ENCODE measurements around the gene SEPTIN1. TPM values are rescaled to one million over a fixed set of nuclear protein-coding genes. Genes with fewer than 3 reads are reported as not detected.

The SEPTIN1 gene
- polyA plus RNA-seq, 1 experiment = not detected

DNA sequence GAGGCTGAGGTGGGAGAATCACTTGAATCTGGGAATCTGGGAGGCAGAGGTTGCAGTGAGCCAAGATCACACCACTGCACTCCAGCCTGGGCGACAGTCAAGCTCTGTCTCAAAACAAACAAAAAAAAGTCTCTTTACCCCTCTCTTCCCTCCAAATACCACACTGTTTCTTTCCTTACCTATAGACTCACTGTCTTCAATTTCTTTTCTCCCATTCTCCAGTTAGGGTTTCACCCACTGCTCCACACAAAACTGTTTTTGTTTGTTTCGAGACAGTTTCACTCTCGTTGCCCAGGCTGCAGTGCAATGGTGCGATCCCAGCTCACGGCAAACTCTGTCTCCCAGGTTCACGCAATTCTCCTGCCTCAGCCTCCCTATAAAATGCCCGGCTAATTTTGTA is 21.2 kb downstream of the SEPTIN1 start:
- POLR2A ChIA-PET = no interaction called here
- TF ChIP-seq, protein P1, sequence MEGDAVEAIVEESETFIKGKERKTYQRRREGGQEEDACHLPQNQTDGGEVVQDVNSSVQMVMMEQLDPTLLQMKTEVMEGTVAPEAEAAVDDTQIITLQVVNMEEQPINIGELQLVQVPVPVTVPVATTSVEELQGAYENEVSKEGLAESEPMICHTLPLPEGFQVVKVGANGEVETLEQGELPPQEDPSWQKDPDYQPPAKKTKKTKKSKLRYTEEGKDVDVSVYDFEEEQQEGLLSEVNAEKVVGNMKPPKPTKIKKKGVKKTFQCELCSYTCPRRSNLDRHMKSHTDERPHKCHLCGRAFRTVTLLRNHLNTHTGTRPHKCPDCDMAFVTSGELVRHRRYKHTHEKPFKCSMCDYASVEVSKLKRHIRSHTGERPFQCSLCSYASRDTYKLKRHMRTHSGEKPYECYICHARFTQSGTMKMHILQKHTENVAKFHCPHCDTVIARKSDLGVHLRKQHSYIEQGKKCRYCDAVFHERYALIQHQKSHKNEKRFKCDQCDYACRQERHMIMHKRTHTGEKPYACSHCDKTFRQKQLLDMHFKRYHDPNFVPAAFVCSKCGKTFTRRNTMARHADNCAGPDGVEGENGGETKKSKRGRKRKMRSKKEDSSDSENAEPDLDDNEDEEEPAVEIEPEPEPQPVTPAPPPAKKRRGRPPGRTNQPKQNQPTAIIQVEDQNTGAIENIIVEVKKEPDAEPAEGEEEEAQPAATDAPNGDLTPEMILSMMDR (IDR thresholded peaks at IDR 0.05; ENCODE audit: low read depth, low read length) = no peak
- no peak overlapping the region for H3K4me3 ChIP-seq (ENCODE audit: low read depth, low read length)
- H3K27me3 ChIP-seq (ENCODE audit: control insufficient read depth, insufficient read depth, low read length) = no peaks in the 10 kb centered on the region
- CTCF ChIA-PET = no interaction called here
- no peaks in the 10 kb centered on the region for H3K9me3 ChIP-seq (ENCODE audit: control insufficient read depth, insufficient read depth, low read length)
- H3K27ac ChIP-seq (ENCODE audit: low read depth, low read length) = no peak overlapping the region
- DNase-seq (ENCODE audit: low read depth, low spot score) = no peak

DNA sequence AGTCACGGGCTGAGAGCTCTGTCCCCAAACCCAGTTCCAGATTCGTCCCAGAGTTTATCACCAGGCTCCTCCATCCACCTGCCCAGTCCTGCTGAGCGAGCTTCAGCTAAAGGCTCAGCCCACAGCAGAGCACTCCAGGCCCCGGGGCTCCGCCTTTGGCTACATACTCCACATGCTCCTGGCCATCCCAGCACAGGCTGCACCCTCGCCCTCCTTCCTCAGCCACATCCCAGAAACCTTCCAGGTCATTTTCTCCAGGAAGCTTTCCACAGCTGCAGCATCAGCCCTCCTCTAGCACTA is 22.5 kb downstream of the SEPTIN1 start:
- no peak for DNase-seq (ENCODE audit: low read depth, low spot score)
- CTCF ChIA-PET = no interaction called here

DNA sequence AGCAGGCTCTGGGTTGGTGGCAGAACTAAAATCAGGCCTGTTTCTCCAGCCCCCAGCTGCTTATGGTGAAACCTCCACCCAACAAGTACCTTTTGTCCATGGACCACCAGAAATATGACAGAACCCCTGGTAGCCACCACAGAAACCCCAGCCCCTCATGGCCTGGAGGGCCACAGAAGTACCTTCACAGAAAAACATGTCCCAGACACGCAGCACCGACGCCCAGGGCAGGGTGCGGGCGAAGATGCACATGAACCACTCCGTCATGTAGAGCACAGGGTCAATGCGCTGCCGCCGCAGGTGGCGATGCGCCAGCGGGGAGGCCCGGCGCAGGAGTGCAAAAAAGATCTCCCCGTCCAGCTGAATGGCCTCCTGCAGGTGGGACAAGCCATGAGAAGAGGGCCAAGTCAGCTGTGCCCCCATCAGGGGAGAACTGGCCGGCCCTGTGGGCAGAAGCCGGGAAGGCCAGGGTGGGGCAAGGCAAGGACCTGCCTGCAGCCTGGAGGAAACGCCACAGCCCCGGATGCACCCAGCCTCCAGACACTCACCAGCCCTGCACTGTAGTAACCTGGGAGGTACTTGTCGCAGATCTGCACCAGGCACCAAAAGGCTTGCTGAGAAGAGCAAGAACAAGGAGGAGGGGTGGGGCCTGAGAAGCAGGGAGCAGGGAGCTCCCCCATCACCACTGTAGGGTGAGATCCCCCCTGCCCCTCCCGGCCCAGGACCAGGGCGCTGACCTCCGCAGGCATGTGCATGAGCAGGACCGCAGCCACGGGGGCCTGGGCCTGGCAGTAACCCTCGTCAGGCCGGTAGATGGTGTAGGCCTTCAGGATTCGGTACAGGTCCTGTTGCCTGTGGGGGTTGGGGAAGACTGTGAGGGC is 23.1 kb downstream of the SEPTIN1 start:
- Histone ChIP-seq H3K4me3 (ENCODE audit: low read depth, low read length) (no peak overlapping the region), H3K27me3 (ENCODE audit: control insufficient read depth, insufficient read depth, low read length) (no peaks in the 10 kb centered on the region), H3K27ac (ENCODE audit: low read depth, low read length) (no peak overlapping the region), H3K9me3 (ENCODE audit: control insufficient read depth, insufficient read depth, low read length) (no peaks in the 10 kb centered on the region; the same call in 1 of the 2 replicates)
- POLR2A ChIA-PET = interaction anchor here (0.5 kb wide), 1 partner anchor 24 kb away, joined by 3 read pairs; no protein-coding TSS in a partner anchor
- DNase-seq (ENCODE audit: low read depth, low spot score) = no peak
- TF ChIP-seq, protein P1 (IDR thresholded peaks at IDR 0.05; ENCODE audit: low read depth, low read length) = no peak
- CTCF ChIA-PET = no interaction called here

More for the DNA sequence above, 22.5 kb downstream of the SEPTIN1 start:
- H3K27ac ChIP-seq (ENCODE audit: low read depth, low read length) = no peak overlapping the region
- POLR2A ChIA-PET = interaction anchor here (0.5 kb wide), 1 partner anchor 24 kb away, joined by 3 read pairs; no protein-coding TSS in a partner anchor
- no peaks in the 10 kb centered on the region; the same call in 1 of the 2 replicates for H3K9me3 ChIP-seq (ENCODE audit: control insufficient read depth, insufficient read depth, low read length)
- TF ChIP-seq, protein P1 (IDR thresholded peaks at IDR 0.05; ENCODE audit: low read depth, low read length) = no peak
- no peak overlapping the region for H3K4me3 ChIP-seq (ENCODE audit: low read depth, low read length)
- no peaks in the 10 kb centered on the region for H3K27me3 ChIP-seq (ENCODE audit: control insufficient read depth, insufficient read depth, low read length)

DNA sequence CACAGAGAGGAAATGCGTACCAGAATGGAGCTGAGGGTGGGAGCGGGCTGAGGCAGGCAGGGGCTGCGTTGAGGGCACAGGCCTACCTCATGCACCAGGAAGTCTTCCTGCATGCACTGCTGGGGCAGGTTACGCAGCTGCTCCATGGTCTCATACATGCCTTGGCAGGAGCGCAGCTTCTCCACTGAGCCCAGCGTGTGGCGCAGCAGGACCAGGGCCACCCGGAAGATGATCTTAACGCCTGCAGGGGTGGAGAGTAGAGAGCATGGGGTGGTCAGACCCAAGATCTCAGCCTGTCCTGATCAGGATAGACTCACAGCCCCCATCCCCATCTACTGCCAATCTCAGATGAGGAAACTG is 23.8 kb downstream of the SEPTIN1 start:
- ChIA-PET POLR2A (no interaction called here), CTCF (no interaction called here)
- no peaks in the 10 kb centered on the region; the same call in 1 of the 2 replicates for H3K9me3 ChIP-seq (ENCODE audit: control insufficient read depth, insufficient read depth, low read length)
- TF ChIP-seq, protein P1 (IDR thresholded peaks at IDR 0.05; ENCODE audit: low read depth, low read length) = no peak
- DNase-seq (ENCODE audit: low read depth, low spot score) = no peak
- H3K27ac ChIP-seq (ENCODE audit: low read depth, low read length) = no peak overlapping the region
- H3K27me3 ChIP-seq (ENCODE audit: control insufficient read depth, insufficient read depth, low read length) = no peaks in the 10 kb centered on the region
- no peak overlapping the region for H3K4me3 ChIP-seq (ENCODE audit: low read depth, low read length)

DNA sequence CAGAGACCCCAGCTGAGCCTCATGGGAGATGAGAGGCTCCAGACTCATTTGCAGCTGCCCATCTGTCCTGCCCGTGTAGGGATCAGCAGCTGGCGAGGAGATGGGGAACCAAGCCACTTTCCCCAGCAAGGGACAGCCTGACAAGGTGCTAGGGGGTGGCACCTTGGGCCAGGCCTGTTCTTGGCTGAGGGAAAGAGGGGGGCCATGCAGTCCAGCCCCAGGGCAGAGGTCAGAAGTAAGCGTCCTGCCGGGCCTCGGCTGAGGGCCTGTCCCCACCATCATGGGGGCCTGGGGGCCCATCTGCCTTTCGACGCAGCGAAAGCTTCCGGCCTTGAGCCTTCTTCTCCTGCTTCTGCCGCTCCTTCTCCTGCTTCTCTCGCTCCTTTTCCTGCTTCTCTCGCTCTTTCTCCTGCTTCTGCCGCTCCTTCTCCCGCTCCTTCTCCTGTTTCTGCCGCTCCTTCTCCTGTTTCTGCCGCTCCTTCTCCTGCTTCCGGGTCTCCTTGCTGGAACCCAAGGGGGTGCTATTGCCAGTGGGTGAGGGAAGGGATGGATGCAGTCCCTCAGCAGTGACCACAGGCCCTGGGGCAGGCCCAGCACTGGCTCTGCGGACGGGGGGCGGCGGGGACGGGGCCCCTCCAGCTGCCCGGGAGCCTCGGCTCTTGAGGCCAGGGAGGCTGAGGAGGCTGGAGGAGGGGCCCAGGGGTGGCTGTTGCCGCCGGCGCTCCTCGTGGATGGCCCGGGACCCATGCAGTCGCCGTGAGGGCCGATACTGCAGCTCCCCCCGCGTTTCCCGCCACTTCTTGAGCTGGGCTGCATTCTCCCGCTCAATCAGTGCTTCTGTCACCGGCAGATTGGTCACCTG is 24.4 kb downstream of the SEPTIN1 start:
- CTCF ChIA-PET = no interaction called here
- no peaks in the 10 kb centered on the region; the same call in 1 of the 2 replicates for H3K9me3 ChIP-seq (ENCODE audit: control insufficient read depth, insufficient read depth, low read length)
- H3K27ac ChIP-seq (ENCODE audit: low read depth, low read length) = no peak overlapping the region
- H3K4me3 ChIP-seq (ENCODE audit: low read depth, low read length) = no peak overlapping the region
- TF ChIP-seq, protein P1 (IDR thresholded peaks at IDR 0.05; ENCODE audit: low read depth, low read length) = no peak
- POLR2A ChIA-PET = no interaction called here
- no peak for DNase-seq (ENCODE audit: low read depth, low spot score)
- no peaks in the 10 kb centered on the region for H3K27me3 ChIP-seq (ENCODE audit: control insufficient read depth, insufficient read depth, low read length)

Data from AG04450 (cell line).